Measurements from ENCODE around the gene CDK17.

CDK17 gene

GRCh38 chr12:96237465-96238077 is 162.7 kb downstream of the CDK17 start:
- peak; percentile 60 for DNase-seq (ENCODE audit: low spot score)

- DNase-seq (ENCODE audit: low spot score) = no peak
Measured at GRCh38 chr12:96237035-96237434, 163.2 kb downstream of the CDK17 start.

GRCh38 chr12:96236221-96236822 is 163.9 kb downstream of the CDK17 start:
- DNase-seq (ENCODE audit: low spot score) = no peak

GRCh38 chr12:96235484-96235826 is 164.8 kb downstream of the CDK17 start:
- DNase-seq (ENCODE audit: low spot score) = no peak

DNA sequence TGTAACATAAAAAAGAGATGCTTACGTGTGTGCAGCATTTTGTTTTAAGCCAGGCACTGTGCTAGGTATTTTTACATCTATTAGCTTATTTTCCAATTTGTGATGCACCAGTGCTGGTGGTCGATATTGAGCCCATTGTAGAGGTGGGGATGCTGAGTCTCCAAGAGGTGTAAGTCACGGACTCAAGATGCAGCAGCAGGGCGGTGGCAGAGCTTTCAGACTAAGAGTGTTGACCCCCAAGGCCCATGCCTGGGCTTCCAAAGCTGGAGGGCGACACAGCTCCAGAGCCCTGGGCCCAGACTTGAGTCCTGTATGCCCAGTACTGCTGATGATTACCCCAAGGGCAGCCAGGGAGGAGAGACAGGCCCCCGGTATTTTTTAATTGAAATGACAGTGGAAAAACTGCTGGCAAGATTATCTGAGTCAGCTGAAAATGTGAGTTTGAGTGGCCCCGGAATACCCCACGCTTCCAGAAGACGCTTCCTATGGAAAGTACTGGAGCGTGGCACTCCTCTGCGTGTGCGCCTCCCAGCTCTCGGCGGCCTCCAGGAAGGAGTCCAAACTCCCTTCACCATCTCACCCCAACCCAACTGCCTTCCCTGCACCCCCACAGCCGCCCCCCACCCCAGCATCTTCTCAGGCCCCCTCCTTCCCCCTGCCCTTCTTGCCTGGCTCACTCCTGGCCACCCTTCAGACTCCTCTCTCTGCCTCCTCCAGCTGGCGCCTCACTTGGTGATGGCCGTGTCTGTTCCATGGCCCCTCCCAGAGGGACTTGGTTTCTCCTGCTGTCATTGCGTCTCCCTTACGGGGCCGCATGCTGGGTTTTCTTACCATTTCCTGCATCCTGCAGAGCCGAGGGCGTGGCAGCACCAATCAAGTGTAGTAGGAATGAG is 165.4 kb downstream of the CDK17 start:
- DNase-seq (ENCODE audit: low spot score) = no peak

- no peak for DNase-seq (ENCODE audit: low spot score)
Measured at GRCh38 chr12:96233939-96234461, 166.2 kb downstream of the CDK17 start.

DNA sequence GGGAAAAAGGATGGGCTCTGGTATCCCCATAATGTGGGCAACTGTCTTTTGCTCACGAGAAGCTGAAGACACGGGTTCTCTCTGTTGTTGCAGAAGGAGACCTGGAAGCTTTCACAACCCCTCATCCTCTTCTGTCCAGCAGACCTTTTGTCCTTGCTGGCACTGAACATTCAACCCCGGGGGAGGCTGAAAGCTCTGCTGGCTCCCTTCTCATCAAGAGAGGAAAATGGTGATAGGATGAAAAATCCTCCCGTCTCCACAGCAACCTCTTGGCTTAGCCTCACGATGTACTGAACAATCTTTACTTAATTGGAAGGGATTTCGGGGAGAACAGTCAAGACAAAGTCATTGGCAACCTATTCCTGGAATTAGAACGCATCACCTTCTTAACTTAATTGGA is 167.1 kb downstream of the CDK17 start:
- no peak for DNase-seq (ENCODE audit: low spot score)

DNA sequence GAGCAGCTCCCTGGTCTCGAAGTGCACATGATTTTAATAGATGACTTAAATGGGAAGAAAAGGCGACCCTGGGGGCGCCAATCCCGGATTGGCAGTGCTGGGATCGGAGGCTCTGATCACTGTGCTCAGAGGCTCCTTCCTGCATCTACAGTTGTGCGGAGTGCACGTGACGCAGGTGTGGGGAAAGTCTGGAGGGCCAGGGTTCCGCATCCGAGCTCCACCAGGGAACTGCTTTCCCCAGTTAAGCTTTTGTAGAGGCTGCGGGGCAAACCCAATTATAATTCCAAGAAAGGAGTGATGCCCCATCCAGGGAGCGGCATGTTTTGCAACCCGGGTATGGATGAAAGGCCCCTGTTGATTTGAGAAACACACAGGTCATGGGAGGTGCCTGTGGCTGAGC is 169.6 kb downstream of the CDK17 start:
- no peak for DNase-seq (ENCODE audit: low spot score)

DNA sequence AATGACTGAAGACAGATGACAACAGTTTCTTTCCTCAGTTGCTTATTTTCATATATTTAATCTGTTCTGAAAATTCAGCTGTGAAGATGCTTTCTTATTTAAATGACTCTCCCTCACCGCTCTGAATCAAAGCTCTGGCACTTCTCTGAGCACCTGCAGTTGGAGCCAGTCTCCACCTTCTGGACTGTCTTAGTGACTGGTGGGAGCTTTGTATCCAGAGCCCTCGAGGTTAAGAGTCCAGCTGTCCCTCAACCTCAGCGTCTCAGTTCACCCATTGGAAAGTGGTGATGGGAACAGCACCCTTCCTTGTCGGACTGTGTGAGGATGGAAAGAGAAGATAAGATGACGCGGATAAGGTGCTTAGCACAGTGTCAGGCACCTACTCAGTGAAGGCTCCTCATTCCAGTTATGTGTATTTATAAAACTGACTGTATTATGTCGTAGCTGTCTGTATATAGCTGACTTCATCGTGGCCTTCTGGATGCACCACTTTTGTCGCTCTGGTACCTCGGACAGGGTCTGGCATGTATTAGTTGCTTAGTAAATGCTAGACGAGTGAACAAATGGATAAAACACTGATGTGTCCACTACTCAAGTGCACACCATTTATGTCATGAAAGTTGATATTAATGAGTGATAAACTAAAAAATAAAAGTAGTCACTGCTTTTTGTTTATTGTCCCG is 171.5 kb downstream of the CDK17 start:
- no peak for DNase-seq (ENCODE audit: low spot score)
